Forelimb muscle (tissue), 1 donor: ENCODE measurements around the gene SAMMSON. TPM values are rescaled to one million over a fixed set of nuclear protein-coding genes. Genes with fewer than 3 reads are reported as not detected.

Experiments
- DNase-seq: peaks from one replicate; pipeline ENCODE4 v3.0.0-alpha.2; 2013; ENCODE audit warnings: low read depth
- polyA plus RNA-seq: library from polyadenylated mRNA; unstranded; fragments of 120-200 nt; gene quantifications from one replicate; pipeline ENCODE4 v1.2.1, GENCODE V29; 2013; ENCODE audit not compliant: insufficient read length

SAMMSON gene
- polyA plus RNA-seq, 1 donor: not detected

DNA sequence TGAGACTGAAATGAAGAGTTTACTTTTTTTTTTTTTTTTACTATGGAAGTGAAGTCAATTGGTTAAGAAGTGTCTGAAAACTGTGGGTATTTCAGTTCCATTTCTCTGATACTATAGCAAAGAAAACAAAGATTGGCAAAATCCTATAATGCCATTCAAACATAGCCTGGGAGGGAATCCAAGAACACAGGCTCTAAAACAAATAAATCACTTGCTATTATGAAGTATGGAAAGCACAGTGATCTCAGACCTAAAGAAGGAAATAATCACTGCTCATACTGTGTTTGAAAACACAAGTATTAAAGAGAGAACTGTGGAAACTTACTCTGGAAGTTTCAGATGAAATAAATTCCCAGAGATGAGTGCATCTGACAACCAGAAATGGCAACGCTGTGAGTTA is 12.0 kb downstream of the SAMMSON start:
- no peak for DNase-seq

DNA sequence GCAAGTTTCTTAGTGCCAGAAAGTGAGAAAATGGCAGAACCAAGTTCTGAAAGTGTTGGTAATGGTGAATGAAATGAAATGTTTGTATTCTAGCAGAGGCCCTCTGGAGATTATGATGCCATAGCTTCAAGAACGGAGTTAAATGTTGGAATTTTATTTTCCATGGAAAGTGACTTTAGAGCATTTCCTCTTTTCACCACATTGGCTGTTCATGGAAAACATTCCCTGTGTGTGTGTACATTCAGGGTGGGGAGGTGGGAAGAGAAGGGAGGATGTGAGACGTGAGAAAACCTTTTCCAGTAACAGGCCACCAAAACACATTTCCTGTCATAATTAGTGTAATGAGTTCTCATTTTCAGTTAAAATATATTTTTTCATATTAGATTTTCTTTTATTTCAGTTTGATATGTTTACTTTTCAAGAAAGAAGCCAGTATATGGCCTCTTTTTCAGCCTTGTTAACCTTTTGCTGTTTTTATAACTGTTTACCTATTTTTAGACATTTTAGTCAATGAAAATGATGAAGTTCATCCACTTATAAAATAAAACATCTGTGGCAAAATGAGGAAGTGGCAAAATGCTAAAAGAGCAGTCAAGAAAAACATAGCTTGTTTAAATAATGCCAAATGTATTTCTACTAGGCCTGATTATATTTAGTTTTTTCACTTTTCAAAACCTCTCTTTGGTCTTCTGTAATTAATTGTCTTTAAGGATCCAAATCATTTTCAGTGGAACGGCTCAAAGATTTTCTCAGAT is 21.6 kb downstream of the SAMMSON start:
- no peak for DNase-seq

DNA sequence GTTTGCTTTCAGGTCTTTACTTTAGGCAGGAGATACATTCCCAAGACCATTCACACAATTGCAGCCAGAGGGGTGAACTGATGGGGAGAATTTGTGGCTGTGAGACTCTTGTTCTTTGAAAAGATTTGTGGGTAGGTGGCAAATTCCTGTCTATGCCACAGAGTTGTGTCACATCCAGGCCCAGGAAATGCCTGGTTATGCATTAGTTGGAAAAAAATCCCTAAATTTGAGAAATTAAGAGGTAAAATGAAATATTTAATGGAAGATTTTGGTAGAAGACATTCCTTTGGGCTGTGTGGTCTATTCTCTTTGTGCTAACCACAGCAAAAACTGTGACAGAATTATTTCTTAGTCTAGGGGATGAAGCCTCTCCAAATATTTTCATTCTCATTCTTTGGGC is 28.8 kb downstream of the SAMMSON start:
- DNase-seq: no peak

DNA sequence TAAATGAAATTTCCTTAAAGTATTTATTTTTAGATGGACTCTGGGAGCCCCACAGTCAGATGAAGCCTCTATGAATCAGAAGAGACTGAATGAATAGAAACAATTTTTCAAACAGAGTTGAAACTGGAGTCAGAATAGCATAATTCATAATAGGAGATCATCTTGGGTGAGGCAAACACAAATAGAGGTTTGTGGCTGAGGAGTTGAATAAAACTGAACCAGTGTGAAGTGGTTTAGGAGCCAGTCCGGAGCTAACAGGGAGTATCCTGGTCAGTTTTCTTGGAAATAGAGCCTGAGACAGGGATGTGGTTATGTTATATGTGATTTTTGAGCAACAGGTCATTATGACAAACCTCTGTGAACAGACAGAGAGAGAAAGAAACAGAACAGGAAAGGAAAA is 39.2 kb downstream of the SAMMSON start:
- no peak for DNase-seq

DNA sequence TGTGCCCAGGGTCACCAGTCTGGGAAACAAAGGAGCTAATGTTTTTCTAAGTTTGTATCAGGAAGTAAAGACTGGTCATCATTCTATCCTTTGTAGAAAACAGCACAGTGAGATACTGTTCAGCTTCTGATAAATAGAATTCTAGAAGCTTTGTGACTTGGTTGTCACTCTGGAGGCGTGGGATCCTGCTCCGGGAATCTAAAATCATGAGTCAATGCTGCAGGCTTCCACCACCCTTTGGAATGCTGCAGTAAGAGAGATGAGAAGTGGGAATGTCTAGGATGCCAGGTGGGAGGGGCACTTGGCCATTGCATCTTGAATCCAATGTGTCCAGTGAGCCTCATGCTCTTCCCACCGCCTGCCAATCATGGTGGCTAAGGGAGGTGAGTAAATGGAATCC is 40.9 kb downstream of the SAMMSON start:
- no peak for DNase-seq

DNA sequence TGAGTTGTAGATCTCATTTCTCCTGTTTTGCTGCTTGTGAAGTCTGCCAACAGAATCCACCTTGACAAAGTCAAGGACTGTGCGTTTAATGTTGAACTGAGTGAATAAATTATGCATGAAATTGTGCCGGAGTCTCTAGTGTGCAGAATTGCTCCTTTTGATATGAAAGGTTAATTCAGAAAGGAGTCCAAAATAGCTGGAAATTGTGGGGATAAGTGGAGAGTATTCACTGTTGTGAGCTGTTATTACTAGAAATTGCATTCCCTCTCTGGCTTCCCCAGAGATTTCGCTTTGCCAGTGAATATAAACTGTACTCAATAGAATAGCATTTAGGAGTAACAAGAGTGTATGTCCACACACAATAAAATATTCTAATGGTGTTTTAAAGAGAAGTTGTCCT is 43.1 kb downstream of the SAMMSON start:
- DNase-seq: no peak

DNA sequence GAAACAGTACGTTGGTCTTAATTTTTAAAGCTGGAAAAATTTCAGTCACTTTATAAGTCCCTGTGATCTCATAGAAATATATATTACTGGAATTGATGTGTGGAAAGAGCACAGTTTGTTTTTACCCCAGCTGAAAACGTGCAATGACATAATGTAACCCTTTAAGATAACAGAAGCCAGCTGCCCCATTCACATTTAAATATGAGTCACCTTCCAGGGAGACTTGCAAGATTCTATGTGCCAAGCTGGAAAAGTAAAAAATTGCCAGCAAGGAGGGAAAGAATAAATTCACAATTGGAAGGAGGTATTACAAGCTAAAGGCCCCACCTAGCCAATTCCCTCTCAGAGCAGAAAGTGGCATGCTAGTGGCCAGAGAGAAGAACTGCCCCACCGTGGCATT is 50.2 kb downstream of the SAMMSON start:
- no peak for DNase-seq

DNA sequence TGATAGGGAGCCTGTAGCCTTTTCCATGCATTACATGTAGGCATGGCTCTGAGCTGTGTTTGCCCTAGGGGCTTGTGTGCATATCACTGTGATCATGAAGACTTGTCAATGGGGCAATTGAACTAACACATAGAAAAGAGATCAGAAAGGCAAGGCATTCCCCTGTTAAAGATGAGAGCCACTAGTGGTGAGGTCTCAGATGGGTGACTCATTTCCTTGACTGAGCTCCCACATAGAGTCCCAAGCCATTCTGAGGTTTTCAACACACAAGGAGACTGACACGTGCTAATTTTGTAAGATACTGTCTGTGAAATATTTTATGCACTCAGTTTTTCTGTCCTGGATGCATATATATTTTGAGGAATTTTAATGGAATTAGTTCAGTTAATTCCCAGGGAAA is 53.8 kb downstream of the SAMMSON start:
- no peak for DNase-seq

DNA sequence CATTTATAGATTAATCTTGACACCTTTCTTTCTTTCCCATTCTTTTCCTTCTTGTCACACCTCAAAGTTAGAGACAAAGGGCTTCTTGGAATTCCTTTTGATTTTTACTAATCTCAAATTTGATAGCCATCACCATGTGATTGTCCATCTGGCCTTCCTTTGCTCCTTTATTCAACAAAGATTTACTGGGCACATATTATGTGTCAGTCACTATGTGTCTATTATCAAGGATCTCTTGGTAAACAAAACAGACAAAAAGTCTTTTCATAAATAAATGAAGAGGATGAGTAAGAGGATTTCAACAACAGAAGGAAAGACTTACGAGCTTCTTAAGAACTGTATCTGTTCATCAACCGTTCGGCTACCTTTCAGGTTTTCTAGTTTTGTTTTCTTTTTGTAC is 56.5 kb downstream of the SAMMSON start:
- DNase-seq: no peak

DNA sequence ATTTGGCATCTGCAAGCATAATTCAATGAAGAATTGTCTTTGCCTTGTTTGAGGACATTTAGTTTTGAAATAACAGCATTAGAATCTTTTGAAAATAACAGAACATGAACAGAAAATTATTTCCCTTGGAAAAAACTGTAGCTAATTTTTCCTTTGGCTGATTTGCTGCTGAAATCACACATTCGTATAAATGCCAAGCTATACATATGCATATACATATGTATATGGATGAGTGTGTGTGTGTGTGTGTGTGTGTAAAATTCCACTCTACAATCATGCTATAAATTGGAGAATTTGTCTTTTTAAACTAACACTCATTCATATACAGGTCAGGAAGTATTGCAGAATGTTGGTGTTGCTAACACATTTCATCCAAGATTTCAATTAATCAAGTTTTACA is 57.9 kb downstream of the SAMMSON start:
- DNase-seq: no peak

DNA sequence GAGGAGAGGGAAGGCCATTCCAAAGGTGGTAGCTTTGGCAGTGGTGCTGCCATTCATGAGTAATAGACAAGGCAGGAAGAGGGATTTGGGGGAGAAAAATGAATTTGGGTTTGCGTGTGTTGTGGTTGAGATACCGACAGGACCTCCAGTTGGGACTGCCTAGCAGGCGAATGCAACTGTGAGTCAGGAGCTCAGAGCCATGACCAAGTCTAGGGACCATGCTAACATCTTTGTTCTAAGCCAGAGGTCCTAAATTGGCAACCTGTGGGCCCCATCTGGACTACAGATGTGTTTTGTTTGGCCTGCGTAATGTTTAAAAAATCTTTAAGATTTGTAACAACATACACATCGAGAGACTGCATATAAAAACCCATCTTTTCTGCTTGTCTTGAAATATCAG is 61.6 kb downstream of the SAMMSON start:
- no peak for DNase-seq

DNA sequence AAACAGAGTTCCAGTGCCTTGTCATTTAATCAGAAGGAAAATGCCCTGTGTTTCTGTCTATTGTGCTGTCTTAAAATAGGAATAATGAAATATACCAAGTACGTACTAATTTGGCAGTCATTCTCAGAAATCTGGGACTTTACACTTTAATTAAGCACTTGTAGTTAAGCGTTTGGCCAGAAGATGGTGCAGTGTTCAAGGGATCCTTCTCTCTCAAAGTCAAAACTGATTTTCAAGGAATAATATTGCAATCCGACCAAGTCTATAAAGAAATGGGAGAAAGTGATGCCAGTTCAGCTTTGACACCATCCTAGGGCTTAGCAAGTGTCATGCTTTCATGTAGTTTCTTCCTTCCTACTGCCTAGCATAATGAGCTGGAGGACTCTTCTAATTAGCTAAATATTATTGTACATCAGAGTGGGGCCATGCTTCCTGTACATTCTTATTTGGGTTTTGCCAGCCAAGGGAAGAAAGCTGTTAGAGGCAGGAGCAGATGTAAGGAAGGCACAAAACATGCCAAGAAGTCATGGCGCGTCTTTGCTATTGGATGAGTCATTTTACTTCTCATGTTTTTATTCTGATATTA is 64.8 kb downstream of the SAMMSON start:
- no peak for DNase-seq

DNA sequence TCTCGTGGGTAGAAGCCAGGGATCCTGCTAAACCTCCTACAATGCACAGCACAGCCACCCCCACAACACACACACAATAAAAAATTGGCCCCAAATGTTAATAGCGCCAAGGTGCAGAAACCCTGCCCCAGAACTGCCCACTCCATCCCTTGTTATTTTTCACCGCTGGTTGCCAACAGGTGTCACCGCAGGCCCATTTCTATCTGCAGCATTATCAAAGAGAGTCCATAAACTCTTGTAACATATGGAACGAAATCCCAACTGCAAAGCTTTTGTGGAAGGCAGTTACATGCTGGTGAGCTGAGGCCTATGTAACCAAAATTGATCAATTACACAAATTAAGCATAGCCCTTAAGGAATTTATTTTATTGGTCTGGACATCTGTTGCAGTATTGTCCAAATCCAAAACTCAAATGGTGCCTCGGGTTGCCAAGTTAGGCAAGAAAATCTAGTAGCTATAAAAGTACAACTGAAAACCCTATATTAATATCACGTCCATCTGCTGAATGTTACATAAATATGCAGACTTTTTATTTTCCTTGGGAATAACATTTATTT is 66.2 kb downstream of the SAMMSON start:
- DNase-seq: no peak

DNA sequence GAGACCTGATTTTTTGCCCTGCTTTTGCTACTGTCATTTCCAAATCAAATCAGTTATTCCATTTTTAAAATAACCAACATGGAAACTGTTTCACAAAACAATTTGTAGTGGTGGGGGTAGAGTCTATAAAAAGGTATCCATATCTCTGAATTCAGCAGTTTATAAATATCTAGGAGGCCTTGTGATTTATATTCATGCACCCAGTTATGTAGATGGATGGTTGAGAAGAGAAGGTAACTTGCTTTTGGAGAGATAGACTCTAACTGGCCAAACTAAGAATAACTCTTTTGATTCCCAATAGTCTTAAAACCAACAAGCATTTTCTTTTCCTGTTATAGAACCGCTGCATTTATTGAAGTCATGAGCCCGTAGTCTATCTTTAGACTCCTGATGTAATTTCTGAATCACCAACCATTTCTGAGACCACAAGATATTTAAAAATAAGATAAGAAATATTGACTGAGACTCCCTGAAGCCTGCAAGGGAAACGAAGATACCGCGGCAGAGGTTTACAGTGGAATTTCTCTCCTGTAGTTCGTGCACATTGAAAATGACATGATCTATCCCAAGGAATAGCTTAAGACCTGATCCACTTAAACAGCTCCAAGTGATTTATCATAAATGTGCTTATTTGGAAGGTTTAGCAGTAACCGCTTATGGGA is 68.5 kb downstream of the SAMMSON start:
- DNase-seq: no peak

DNA sequence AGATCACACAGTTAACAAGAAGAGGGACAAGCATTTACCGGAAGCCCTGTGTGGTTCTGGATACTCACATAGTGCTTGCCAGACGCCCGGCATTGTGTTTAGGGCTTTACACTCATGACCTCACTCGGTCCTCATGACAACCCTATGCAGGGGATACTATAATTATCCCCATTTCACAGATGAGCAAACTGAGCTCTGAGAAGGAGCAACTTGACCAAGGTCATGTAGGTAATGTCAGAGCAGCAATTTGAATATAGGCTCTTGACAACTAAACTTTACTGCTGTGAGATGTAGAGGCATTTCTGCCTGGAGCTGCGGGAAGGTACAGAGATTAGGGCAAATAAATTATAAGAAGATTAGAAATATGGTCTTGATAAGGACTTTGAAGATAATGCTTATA is 70.0 kb downstream of the SAMMSON start:
- DNase-seq: no peak

DNA sequence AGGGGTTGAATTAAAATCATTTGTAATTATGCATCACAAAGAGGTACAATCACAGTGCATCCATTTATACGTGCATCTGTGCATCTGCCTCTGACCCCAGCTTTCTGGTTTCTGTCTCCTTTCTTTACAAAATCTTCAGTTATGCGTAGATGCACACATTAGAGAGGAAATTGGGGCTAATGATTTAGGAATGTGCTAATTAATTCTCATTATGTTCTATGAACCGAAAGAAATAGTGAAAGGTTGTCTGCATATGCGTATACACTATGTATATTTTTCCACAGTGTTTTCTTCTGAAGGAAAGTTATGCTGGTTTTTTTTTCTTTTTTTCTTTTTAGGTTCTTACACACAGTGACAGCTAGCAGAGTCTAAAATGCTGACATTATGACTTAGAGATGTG is 71.6 kb downstream of the SAMMSON start:
- no peak for DNase-seq

DNA sequence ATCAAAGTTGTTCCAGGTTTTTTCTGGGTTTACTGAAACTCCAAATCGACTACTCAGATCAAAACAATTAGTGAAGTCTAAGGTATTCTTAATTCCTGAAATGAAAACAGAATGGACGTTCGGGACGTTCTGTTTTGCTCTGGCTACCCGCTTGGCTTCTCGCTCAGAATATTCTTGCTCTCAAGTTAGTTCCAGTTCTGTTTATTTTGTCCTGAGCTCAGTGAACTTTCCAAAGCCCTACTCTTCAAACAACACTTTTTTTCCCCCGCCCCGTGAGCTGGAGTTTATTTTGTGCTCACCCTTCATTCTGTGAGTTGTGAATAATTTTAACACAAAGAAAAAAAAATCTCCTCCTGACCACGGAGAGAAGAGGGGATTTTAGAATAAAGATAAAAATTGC is 72.6 kb downstream of the SAMMSON start:
- DNase-seq: no peak

DNA sequence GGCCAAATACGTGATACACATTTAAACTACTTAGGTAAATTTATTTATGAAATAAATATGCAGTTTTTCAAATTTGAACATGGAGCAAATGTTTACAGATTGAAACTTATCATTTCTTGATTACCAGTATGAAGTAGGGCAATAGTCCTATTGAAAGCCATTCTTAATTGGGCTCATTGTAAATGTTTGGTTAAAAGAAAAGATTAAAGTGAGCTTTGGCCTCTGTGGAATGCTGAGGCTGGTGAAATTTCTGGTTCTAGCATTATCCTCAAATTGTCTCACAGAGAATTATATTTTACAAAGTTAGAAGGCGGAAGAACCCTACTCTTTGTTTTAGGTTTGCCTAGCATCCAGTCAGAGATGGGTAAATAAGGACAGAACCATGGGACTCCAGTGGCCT is 73.2 kb downstream of the SAMMSON start:
- no peak for DNase-seq

DNA sequence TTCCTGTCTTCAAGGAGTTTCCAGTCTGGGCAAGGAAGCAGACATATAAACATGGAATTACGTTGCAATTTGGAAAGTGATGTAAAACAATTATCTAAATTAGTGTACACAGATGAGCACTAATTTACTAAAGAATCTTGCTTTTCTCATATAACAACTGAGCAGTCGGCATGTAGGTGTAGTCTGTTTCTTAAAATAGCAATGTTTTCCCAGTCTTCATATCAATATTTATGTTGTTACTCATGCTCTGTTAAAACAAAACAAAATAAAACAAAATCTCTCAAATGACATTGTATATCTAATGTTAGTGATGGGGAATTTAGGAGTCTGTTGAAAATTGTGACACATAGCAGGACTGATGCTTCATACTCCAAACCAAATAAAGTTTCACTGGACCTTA is 75.6 kb downstream of the SAMMSON start:
- DNase-seq: no peak

DNA sequence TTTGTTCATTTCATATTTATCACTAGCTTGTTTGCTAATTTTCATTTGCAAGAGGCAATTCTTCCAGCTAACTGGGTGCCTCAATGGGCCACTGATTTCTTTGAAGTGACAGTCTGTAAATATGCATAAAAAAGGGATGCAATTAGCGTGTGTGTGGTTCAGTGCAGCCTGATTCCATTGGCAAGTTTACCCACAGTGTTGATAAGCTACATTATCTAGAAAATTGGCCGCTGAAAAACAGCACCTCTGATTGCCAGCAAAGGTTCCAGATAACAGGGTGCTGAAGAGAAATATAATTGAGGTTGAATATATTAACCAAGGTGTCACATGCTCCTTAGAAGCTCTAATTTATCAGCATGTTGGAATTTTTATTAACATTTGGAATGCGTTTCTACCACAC is 76.9 kb downstream of the SAMMSON start:
- DNase-seq: no peak

DNA sequence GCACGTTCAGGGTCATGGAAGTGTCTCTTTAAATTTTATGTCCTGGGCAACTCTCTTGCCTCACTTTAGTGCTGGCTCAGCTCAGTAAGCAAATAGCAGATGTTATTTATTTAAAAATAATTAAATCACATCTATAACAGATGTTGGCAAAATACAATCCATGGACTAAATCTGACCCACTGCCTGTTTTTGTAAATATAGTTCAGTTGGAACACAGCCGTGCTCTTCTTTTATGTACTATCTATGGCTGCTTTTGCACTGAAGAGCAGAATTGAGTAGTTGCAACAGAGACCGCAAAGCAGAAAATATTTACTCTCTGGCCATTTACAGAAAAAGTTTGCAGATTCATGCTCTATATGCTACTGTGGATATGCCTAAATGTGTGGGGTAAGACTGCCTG is 79.2 kb downstream of the SAMMSON start:
- DNase-seq: no peak

DNA sequence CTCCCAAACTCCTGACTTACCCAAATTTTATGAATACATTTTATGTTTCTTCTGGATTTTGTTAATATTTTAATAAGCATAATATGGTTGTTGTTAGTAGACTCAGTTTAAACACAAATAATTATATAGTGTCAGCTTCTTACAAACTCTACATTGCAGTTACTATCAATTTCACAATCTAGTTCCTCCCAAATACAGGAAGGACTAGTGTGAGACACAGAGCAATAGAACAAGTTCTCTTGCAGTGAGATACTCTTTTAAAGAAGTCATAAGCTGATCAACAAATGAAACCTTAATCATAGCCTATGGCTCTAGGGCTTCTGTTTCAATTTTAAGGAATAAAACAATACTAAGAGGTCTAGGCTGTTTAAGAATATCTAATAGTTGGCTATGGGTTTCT is 86.1 kb downstream of the SAMMSON start:
- DNase-seq: no peak

DNA sequence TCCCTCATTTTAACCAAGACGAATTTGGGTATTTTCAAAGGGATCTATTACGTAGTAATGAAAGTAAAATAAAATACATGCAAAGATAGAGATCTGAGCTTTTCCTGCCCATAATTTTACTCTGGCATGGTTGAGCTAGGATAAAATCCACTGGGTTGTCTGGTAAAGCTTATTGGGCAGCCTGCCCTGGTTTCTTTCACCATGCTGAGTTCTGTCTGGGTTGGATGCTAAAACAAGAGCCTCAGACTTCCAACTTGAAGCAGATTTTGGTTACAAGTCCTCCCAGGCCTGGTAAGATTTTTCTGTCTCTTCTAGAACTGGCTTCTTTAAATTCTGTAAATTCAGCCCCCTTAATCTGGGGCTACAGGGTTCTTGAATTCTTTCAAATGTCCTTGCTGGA is 86.8 kb downstream of the SAMMSON start:
- DNase-seq: no peak
